ENCODE data around the gene SCN5A. TPM values are rescaled to one million over a fixed set of nuclear protein-coding genes. Genes with fewer than 3 reads are reported as not detected.

Gene SCN5A
- total and polyA plus RNA-seq, 2 of the 13 experiments (the other 11 are each of a cell fraction or from before 2014, with no cell fraction given), result 0.22 TPM; not detected in 1

DNA sequence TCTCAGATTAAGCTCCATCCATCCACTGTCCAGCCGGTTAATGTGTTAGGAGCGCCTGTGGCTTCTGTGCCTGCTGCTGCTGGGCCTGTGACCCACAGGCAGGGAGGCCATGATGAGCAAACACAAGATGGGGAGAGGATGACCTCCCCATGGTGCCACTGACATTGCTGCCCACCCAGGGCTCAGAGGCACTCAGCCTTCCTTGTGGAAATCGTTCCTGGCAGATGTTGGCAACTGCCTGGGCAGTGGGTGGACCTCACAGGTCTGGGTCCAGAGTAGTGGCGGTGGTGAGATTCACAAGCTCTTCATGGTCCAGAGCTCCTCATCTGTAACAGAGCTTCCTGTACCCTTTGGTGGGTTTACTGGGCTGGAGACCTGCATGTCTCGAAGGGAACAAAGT lies 38.6 kb downstream of the SCN5A start:
- H3K9me3 ChIP-seq (ENCODE audit: low read length), result no peaks in the 10 kb centered on the region
- in situ Hi-C loops (cut with HindIII; ENCODE audit: extremely low pct_ligation_motif_present, low pct_unique_long_range_greater_than_20kb), result no loop called here
- H3K4me3 ChIP-seq (replicated peaks in 1 of 3; ENCODE audit: insufficient read depth in 1 of 3, low read depth in 2 of 3, low read length in 3 of 3), result no peak overlapping the region
- no peak overlapping the region for H3K9ac ChIP-seq (ENCODE audit: insufficient read depth, low read depth, low read length)
- H3K4me1 ChIP-seq (ENCODE audit: insufficient read depth, low read length), result no peaks in the 10 kb centered on the region
- ATAC-seq (no peak), DNase-seq (ENCODE audit: low spot score) (no peak), FAIRE-seq (no peak)
- no peak for TF ChIP-seq NCOA2 (CRISPR knock-in tag; IDR thresholded peaks at IDR 0.05)
- TF ChIP-seq, protein P1, sequence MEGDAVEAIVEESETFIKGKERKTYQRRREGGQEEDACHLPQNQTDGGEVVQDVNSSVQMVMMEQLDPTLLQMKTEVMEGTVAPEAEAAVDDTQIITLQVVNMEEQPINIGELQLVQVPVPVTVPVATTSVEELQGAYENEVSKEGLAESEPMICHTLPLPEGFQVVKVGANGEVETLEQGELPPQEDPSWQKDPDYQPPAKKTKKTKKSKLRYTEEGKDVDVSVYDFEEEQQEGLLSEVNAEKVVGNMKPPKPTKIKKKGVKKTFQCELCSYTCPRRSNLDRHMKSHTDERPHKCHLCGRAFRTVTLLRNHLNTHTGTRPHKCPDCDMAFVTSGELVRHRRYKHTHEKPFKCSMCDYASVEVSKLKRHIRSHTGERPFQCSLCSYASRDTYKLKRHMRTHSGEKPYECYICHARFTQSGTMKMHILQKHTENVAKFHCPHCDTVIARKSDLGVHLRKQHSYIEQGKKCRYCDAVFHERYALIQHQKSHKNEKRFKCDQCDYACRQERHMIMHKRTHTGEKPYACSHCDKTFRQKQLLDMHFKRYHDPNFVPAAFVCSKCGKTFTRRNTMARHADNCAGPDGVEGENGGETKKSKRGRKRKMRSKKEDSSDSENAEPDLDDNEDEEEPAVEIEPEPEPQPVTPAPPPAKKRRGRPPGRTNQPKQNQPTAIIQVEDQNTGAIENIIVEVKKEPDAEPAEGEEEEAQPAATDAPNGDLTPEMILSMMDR (CRISPR knock-in tag; IDR thresholded peaks at IDR 0.05), result no peak
- TF ChIP-seq, protein P2, sequence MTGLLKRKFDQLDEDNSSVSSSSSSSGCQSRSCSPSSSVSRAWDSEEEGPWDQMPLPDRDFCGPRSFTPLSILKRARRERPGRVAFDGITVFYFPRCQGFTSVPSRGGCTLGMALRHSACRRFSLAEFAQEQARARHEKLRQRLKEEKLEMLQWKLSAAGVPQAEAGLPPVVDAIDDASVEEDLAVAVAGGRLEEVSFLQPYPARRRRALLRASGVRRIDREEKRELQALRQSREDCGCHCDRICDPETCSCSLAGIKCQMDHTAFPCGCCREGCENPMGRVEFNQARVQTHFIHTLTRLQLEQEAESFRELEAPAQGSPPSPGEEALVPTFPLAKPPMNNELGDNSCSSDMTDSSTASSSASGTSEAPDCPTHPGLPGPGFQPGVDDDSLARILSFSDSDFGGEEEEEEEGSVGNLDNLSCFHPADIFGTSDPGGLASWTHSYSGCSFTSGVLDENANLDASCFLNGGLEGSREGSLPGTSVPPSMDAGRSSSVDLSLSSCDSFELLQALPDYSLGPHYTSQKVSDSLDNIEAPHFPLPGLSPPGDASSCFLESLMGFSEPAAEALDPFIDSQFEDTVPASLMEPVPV (CRISPR knock-in tag; IDR thresholded peaks at IDR 0.05), result no peak
- TF ChIP-seq RXRB (CRISPR knock-in tag; IDR thresholded peaks at IDR 0.05; ENCODE audit: borderline replicate concordance), result no peak
- TF ChIP-seq, protein P3, sequence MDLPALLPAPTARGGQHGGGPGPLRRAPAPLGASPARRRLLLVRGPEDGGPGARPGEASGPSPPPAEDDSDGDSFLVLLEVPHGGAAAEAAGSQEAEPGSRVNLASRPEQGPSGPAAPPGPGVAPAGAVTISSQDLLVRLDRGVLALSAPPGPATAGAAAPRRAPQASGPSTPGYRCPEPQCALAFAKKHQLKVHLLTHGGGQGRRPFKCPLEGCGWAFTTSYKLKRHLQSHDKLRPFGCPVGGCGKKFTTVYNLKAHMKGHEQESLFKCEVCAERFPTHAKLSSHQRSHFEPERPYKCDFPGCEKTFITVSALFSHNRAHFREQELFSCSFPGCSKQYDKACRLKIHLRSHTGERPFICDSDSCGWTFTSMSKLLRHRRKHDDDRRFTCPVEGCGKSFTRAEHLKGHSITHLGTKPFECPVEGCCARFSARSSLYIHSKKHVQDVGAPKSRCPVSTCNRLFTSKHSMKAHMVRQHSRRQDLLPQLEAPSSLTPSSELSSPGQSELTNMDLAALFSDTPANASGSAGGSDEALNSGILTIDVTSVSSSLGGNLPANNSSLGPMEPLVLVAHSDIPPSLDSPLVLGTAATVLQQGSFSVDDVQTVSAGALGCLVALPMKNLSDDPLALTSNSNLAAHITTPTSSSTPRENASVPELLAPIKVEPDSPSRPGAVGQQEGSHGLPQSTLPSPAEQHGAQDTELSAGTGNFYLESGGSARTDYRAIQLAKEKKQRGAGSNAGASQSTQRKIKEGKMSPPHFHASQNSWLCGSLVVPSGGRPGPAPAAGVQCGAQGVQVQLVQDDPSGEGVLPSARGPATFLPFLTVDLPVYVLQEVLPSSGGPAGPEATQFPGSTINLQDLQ (CRISPR knock-in tag; IDR thresholded peaks at IDR 0.05), result no peak
- TF ChIP-seq, protein P4, sequence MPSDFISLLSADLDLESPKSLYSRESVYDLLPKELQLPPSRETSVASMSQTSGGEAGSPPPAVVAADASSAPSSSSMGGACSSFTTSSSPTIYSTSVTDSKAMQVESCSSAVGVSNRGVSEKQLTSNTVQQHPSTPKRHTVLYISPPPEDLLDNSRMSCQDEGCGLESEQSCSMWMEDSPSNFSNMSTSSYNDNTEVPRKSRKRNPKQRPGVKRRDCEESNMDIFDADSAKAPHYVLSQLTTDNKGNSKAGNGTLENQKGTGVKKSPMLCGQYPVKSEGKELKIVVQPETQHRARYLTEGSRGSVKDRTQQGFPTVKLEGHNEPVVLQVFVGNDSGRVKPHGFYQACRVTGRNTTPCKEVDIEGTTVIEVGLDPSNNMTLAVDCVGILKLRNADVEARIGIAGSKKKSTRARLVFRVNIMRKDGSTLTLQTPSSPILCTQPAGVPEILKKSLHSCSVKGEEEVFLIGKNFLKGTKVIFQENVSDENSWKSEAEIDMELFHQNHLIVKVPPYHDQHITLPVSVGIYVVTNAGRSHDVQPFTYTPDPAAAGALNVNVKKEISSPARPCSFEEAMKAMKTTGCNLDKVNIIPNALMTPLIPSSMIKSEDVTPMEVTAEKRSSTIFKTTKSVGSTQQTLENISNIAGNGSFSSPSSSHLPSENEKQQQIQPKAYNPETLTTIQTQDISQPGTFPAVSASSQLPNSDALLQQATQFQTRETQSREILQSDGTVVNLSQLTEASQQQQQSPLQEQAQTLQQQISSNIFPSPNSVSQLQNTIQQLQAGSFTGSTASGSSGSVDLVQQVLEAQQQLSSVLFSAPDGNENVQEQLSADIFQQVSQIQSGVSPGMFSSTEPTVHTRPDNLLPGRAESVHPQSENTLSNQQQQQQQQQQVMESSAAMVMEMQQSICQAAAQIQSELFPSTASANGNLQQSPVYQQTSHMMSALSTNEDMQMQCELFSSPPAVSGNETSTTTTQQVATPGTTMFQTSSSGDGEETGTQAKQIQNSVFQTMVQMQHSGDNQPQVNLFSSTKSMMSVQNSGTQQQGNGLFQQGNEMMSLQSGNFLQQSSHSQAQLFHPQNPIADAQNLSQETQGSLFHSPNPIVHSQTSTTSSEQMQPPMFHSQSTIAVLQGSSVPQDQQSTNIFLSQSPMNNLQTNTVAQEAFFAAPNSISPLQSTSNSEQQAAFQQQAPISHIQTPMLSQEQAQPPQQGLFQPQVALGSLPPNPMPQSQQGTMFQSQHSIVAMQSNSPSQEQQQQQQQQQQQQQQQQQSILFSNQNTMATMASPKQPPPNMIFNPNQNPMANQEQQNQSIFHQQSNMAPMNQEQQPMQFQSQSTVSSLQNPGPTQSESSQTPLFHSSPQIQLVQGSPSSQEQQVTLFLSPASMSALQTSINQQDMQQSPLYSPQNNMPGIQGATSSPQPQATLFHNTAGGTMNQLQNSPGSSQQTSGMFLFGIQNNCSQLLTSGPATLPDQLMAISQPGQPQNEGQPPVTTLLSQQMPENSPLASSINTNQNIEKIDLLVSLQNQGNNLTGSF (CRISPR knock-in tag; IDR thresholded peaks at IDR 0.05), result no peak
- TF ChIP-seq, protein P5, sequence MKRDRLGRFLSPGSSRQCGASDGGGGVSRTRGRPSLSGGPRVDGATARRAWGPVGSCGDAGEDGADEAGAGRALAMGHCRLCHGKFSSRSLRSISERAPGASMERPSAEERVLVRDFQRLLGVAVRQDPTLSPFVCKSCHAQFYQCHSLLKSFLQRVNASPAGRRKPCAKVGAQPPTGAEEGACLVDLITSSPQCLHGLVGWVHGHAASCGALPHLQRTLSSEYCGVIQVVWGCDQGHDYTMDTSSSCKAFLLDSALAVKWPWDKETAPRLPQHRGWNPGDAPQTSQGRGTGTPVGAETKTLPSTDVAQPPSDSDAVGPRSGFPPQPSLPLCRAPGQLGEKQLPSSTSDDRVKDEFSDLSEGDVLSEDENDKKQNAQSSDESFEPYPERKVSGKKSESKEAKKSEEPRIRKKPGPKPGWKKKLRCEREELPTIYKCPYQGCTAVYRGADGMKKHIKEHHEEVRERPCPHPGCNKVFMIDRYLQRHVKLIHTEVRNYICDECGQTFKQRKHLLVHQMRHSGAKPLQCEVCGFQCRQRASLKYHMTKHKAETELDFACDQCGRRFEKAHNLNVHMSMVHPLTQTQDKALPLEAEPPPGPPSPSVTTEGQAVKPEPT (CRISPR knock-in tag; IDR thresholded peaks at IDR 0.05; ENCODE audit: low read depth), result no peak
- no peak for TF ChIP-seq ZNF232 (CRISPR knock-in tag; IDR thresholded peaks at IDR 0.05; ENCODE audit: borderline replicate concordance)
- no peak for TF ChIP-seq JUND (CRISPR knock-in tag; IDR thresholded peaks at IDR 0.05)
- TF ChIP-seq ZNF749 (CRISPR knock-in tag; IDR thresholded peaks at IDR 0.05; ENCODE audit: borderline replicate concordance), result no peak
- no peak for TF ChIP-seq KAT2B (IDR thresholded peaks at IDR 0.05; ENCODE audit: borderline replicate concordance, low read depth, low read length)
- ChIA-PET POLR2A (no interaction called here), CTCF (ENCODE audit: low intra/inter-chr PET ratio, low total read pairs) (no interaction called here)
- no peak overlapping the region for H2AFZ ChIP-seq (ENCODE audit: low read length)
- intact Hi-C loops (cut with micrococcal nuclease; ENCODE audit: unreplicated experiment), result no loop called here
- H3K4me2 ChIP-seq (ENCODE audit: low read depth, low read length), result no peak overlapping the region
- 0 out of 2 replicates have a peak, but pooled peaks cover 2% of the 10 kb centered on the region for H4K20me1 ChIP-seq (ENCODE audit: insufficient read depth, low read length)
- BruUV-seq (replicated peaks), result no TSS peak
- no peak overlapping the region for H3K27ac ChIP-seq (ENCODE audit: extremely low read length, insufficient read depth, low read length)
- WGBS (ENCODE audit: low lambda C conversion rate), result no CpG with 5 or more reads among the region's 5 CpGs
- peaks cover 13 to 74% of the 10 kb centered on the region in 2 experiments for H3K27me3 ChIP-seq (ENCODE audit: control insufficient read depth in 1 of 2, insufficient read depth in 2 of 2, low read length in 2 of 2)
- no peaks in the 10 kb centered on the region for H3K79me2 ChIP-seq (ENCODE audit: insufficient read depth, low read length)
- no peaks in the 10 kb centered on the region for H3K36me3 ChIP-seq (replicated peaks in 1 of 2; ENCODE audit: control insufficient read depth in 1 of 2, insufficient read depth in 2 of 2, low read length in 2 of 2)
